ENCODE results near the gene MAP3K3.

GRCh38 chr17:63621684-63622573 lies at the start of gene MAP3K3:
- TF ChIP-seq GABPA (IDR thresholded peaks at IDR 0.05; ENCODE audit: low read depth) (no peak), SPI1 (IDR thresholded peaks at IDR 0.05; ENCODE audit: borderline replicate concordance, low read depth) (no peak)
- TF ChIP-seq, protein P1, sequence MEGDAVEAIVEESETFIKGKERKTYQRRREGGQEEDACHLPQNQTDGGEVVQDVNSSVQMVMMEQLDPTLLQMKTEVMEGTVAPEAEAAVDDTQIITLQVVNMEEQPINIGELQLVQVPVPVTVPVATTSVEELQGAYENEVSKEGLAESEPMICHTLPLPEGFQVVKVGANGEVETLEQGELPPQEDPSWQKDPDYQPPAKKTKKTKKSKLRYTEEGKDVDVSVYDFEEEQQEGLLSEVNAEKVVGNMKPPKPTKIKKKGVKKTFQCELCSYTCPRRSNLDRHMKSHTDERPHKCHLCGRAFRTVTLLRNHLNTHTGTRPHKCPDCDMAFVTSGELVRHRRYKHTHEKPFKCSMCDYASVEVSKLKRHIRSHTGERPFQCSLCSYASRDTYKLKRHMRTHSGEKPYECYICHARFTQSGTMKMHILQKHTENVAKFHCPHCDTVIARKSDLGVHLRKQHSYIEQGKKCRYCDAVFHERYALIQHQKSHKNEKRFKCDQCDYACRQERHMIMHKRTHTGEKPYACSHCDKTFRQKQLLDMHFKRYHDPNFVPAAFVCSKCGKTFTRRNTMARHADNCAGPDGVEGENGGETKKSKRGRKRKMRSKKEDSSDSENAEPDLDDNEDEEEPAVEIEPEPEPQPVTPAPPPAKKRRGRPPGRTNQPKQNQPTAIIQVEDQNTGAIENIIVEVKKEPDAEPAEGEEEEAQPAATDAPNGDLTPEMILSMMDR (IDR thresholded peaks at IDR 0.05; ENCODE audit: insufficient read depth, low read length) = no peak

Measured in HL-60 (cell line).